ENCODE results near the gene CALHM3.

The CALHM3 gene

DNA sequence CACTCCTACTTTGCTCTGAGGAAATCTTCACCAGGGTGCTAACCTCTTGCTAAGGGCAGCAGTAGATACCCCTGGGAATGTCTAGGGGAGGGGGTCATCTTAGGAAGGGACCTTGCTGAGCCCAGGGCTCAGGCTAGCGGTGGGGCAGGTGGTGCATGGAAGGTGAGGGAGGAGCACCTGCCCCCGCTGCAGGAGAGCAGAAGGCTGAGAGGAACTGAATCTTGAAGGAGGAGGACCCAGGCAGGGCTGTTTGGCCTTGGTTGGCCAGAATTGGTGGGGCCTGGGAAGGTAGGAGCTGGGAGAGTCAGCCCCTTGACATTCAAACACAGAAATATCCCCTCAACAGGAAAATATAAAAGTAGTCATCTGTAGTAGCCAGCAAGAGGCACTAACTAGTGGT lies 7.0 kb downstream of the CALHM3 start:
- no peak for DNase-seq

DNA sequence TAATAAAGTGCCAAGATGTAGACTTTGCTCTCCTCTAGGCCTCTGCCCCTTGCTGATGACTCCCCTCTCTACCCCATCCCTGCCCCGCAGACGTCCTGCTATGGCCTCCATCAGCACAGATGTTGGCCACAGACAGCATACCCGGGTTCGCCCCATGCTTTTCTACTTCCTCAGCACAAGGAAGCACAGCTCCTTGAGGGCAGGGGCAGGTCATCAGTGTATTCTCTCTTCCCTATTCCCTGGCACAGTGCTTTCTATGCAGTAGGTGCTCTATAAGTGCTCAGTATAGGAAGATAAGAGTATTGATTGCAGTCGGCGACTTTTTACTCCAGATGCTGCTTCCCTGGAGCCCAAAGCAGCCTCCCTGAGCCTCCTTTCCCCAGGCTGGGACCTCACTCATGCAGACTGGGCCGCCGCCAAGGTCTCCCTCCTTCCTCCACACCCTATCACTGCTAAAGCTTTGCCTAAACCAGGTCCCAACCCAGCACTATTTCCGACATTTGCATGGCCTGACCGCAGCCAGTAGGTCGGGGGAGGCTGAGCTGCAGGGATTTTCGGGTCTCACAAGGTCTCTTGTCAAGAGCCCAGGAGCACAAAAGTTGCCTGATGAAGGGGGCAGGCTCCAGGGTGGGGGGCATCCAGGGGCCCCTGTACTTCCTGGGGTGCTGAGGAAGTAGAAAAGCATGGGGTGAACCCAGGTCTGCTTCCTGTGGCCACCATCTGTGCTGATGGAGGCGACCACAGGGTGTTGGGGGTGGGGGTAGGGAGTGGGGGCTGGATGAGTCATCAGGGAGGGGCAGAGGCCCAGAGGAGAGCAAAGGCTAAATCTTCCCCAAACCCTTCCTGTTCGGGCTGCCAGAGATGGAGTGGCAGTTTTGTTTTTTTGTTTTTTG lies 8.0 kb downstream of the CALHM3 start:
- no peak for DNase-seq

DNA sequence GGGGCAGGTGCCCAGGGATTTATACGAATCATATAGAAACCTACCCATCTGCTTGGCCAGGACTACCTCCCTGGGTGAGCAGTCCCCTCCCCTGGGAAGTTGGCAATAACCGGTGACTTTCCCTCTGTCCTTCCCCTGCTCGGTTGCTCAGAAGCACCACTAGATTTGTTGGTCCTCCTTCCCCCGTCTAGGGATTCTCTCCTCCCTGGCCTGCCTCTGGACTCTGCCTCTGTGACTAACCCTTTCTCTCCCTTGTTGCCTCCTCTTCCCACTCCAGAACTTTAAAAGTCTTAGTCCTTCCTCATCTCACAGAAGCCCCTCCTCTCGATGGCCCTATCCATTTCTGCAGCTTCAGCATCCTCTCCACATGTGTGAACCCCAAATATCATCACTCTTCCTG lies 9.8 kb downstream of the CALHM3 start:
- DNase-seq = no peak

DNA sequence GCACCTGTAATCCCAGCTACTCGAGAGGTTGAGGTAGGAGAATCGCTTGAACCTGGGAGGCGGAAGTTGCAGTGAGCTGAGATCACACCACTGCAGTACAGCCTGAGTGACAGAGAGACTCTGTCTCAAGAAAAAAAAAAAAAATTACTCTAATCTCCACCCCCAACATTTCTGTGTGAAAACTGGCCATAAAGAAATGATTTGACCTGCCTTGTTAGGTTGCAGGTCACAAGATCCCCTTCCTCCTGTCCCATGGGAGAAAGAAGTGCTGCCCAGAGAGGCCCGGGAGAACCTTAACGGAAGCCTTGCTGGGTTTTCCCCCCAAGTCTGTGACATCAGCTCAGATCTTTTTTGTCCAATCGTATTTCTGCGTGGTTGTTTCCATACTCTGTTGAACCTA lies 11.6 kb downstream of the CALHM3 start:
- no peak for DNase-seq

DNA sequence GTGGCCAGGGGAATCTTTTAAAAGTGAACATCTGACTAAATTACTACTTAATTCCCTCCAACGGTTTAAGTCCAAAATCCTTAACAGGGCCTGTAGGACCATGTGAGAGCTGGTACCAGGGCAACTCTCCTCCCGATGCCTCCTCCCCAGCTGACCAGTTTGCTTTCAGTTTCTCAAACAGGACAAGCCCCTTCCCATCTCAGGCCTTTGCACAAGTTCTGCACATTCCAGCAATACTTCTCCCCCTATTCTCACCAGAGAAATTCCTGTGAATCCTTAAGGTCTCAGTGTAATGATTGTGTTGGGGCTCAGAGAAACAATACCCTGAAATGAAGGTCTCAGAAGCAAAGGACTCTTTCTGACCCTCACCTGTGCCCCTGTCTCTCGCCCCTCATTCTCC lies 12.3 kb downstream of the CALHM3 start:
- no peak for DNase-seq

DNA sequence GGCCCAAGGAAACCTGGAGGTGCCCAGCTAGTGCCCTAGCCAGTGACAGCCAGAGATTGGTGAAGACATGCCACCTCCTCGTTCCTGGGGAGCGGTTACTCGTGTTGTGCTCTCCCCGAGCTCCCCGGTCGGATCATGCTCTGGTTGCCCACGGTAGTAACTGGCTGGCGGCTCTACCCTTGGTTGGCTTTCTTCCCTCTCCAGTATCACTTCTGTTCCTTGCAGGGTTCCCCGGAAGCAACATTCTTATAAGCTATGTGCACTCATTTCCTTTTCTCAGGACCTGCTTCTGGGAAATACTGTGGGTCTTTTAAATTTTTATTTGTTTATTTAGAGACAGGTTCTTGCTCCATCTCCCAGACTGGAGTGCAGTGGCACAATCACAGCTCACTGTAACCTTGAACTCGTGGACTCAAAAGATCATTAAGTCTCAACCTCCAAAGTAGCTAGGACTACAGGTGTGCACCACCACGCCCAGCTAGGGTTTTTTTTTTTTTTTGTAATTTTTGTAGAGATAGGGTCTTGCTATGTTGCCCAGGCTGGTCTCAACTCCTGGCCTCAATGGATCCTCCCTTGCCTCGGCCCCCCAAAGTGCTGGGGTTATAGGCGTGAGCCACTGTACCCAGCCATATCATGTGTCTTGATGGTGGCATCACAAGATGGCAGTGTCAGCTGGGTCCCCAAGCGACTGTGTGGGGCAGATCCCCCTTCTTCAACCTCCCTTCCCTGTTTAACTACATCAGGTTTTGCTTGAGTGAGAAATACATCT lies 13.4 kb downstream of the CALHM3 start:
- DNase-seq = no peak

DNA sequence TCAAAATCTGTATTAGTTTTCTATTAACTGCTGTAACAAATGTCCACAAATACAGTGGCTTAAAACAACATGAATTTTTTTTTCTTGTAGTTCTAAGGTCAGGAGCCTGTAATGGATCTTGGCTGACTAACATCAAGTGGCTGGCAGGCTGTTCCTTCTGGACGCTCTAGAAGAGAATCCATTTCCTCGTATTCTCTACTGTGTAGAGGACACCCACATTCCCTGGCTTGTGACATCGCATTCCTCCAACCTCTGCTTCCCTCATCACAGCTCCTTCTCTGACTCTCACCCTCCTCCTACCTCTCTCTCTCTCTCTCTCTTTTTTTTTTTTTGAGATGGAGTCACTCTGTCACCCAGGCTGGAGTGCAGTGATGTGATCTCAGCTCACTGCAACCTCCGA lies 15.5 kb downstream of the CALHM3 start:
- no peak for DNase-seq

DNA sequence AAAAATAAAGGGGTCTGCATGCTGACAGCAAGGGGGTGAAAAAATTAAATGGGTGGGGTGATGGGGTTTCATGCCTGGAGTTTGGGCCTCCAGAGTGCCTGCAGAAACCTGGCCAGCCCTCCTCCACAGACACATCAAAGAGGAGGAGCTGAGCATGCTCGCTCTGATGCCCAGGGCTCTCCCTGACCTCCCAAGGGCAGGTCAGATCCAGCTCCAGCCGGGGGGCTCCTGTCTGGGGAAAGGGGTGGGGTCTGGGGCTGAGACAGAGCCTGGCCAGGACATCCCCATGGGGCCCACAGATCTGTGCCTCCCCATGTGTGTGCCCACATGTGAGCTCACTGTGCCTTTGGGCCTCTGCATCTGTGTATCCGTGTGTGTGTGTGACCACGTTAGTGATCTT lies 19.4 kb downstream of the CALHM3 start:
- DNase-seq = no peak

DNA sequence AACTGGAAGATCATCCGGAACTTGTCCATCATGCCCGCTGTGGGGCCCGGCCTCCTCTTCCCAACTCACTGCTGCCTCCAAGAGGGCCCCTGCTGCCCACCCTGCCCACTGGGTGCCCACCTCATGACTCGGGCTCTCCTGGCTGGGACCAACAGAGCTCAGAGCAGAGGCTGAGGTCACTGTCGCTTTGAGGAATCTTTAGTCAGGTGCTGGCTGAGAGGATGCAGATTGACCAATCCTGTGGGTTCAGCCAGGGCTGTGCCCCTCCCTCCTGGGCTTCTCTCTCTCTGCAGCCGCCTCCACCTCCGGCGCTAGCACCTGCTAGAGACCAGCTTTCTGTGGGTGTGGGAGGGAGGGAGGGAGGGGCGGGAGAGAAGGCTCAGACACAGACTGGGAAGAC lies 20.3 kb downstream of the CALHM3 start, which contains the start of gene CALHM1:
TSS of gene CALHM1 (minus strand) at position 181 of the 400 bp plus-strand sequence. CDS start at position 32, 149 bp downstream.
- DNase-seq = no peak

DNA sequence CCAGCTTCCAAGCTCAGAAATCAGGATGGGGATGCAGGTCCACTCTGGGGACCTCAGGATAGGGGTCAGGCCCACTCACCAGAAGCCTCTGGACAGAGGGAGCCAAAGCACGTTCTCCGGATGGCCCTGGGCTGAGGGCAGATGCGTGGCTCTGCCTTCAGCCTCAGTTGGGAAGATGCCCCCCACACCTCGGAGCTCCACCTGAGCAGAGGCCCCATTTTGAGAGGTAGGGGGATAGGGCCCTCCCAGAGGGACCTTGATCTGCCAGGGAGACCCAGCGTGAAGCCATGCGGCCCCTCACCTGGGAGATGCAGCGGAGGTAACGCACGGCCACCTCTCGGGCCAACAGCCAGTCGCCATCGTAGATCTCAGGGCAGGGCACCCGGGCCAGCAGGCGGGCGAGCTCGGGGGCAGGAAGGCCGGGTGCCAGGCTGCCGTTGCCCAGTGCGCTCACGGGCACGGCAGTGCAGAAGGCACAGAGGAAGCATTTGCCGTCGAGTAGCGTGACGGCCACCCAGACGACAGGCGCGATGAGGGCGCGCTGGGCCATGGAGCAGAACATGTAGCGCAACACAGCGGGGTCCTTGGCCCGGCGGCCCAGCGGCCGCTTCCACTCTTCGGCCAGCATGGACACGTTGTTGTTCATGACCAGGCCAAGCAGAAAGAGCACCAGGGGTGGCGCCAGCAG lies 21.0 kb downstream of the CALHM3 start:
- DNase-seq = no peak

DNA sequence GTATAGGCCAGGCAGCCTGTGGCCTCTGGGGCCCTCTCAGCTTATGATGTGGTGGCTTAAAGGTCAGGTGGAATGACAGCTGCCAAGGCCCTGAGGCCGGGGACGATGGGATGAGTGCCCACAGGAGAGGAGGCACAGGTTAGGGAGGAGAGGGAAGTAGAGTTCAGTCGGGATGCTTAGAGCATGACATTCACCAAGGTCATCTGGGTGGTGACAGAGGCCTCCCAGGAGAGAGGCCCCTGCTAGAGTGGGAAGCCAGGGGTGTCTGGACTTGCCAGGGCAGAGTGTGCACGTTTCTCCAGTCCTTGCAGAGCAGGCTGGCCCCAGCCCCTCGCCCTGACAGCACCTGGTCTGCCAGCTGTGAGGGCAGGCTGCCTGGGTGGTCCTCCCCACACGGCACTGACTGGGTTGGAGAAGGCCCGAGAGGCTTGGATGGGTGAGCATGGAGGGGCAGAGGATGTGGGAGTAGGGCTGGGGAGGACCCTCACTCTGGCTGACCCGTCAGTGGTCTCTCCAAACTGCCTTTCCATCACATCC lies 21.8 kb downstream of the CALHM3 start:
- no peak for DNase-seq

DNA sequence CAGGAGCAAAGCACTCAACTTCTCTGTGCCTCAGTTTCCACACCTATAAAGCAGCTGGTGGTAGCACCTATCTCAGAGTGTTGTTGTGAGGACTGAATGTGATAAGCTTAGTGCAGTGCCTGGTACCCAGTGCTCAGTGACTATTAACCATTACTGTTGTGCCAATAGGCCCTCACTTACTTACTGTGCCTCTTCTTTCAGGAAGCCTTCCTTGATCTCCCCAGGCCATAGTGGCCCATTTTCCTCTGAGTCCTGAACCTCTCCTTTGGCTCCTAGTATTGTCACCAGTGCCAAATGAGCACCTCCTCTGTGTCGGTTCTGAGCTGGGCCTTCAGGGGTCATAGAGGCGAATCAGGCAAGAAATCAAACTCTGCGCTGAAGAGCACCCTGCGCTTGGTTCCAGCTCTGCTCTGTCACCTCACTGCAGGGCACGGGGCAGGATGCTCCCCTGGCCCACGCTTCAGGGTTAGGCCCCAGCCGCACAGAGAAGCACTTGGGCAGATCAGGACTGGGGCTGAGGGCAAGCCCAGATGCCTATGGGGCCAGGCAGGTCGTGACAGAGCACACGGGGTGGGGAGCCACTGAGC lies 22.9 kb downstream of the CALHM3 start:
- DNase-seq = no peak

DNA sequence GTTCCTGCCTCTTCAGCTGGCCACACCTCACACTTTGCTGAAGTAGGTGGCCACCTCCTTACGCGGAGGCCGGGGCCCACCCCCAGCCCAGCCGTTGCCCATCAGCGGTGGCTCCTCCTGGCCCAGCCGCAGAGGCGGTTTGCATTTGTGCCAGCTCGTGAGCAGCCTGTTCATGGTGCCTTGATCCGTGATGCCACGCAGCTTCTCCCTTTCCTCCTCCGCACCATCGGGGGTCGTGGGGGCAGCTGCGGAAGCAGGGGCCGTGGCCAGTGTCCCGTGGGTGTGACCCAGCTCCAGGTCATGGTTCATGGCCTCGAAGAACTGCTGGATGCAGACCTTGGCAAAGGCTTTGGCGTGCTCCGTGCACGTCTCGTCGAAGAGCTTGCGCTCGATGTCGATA lies 23.8 kb downstream of the CALHM3 start:
- DNase-seq = no peak

DNA sequence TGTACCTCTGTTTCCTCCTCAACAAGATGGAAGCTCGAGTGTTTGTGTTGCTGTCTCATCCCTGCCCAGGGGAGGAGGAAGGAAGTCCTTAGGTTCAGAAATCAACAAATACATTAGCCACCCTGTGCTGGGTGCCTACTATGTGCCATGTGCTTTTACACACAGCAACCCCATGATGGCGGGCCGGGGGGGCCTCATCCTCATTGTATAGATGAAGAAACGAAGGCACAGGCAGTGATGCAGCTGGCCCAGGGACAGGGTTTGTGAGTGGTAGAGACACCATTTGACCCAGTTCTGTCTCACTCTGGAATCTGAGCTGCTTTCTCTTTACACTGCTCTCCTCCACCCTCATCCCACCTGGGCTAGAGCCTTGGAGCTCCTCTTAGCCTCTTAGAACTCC lies 25.0 kb downstream of the CALHM3 start:
- no peak for DNase-seq

DNA sequence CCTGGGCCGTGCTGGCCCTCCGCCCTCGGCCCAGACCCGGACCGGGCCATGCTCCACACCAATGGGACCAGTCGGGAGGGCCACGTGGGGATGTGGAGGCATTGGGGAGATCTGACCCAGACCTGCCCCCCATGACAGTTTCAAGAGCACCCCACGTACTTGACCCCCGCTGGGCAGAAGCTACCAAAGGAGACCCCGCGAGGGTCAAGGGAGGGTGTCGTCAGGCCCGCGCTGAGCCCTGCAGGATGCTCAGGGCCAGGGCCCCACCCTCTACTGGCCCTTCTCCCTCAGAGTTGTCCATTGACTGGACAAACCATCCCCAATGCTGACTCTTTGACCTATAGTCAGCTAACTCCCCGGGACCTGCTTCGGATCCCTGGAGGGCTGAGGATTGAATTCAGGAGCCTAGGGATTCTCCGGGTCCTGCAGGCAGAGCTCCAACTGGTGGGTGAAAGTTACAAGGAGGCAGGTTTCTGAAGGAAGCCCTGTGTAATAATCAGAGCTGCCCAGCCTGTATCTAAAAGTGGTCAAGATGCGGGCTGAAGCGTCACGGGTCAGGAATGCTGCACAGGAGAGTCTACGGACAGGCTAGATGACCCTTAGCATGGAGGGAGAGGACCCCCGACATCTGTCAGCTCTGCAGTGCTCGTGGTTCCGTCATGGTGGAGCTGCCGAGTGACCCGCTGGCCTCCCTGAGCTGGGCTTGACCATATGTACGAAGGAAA lies 26.4 kb downstream of the CALHM3 start:
- DNase-seq = no peak

DNA sequence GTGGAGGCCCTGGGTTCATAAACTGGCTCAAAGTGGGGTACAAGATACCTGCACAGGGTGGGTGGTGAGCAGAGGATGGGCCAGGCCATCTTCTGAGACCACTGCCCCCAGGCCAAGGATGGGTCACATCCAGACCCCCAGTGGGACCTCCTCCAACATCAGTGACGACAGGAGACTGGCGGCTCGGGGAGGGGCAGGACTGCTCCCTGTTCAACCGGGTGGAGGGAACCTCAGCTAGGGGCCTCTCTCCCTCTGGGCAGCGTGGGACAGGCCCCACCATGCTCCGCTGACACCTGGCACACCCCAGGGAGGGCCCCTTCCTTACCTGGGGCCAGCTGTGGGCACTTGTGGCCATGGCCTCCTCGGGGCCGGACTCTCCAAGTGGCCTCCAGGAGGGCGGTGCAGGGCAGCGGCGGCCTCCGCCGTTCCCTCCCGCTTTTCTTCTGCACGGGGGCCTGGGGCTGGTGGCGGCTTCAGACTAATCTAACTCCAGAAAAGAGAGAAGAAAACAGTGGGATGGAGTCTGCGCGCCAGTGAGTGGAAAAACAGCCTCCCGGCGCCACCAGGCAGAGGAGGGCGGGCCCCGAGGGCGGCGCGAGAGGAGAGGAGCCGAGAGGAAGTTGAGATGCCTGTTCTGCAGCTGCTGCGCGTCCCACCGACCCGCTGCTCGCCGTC lies 27.1 kb downstream of the CALHM3 start, which contains the start of gene CALHM2:
TSS of gene CALHM2 (minus strand) at position 540 of the 675 bp plus-strand sequence. CDS start 2,429 bp downstream, outside the sequence.
- no peak for DNase-seq

DNA sequence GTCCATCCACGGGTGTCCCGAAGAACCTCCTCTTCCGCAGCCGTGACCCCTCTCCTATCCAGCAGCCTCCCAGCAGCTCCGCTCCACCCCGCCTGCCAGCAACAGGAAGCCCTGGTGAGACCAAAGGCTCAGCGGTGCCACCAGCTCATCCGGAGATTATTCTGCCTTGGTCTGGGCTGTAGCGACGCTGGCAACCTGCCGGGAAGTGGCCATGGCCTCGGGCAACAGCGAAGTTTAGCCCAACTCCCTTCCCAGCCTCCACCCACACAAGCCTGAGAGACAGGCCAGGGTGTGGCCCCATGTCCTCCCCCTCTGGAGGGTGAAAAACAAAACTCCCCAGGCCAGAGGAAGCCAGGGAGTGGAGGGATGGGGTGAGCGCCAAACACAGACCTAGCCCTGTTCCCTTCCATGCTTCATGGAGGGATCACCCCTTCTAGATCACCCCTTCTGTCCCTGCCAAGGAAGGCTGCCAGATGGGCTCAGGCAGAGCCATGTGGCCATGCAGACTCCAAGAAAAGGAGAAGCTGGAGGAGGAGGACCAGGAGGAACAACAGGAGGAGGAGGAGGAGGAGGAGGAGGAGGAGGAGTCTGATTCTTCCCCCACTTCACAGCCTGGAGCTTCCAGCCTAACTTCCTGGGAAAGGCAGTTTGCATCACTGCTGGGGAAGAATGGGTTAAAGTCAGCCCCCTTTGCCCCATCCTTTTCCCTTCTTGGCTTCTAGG lies 27.8 kb downstream of the CALHM3 start:
- DNase-seq = no peak

DNA sequence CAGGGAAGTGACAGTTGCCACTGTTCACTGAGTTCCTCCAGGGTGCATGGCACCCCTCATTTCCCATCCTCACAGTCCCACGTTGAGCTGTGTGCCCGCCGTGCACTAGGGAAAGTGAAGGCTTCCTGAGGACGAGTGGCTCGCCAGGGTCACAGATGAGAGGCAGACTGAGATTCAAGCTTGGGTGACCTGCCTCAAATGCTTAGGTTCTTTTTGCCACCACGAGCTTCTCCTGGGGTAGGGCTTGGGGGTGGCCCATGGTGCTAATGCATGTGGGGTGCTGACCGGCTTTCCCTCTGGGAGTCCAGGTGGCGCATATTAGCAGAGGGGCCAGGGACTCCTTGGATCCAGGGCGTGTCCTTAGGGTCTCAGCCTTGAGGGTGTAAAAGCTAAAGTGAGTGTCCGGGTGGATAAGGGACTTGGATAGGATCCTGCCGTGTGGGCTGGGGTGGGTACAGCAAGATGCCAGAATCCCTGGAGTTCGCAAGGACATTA lies 28.8 kb downstream of the CALHM3 start:
- no peak for DNase-seq

DNA sequence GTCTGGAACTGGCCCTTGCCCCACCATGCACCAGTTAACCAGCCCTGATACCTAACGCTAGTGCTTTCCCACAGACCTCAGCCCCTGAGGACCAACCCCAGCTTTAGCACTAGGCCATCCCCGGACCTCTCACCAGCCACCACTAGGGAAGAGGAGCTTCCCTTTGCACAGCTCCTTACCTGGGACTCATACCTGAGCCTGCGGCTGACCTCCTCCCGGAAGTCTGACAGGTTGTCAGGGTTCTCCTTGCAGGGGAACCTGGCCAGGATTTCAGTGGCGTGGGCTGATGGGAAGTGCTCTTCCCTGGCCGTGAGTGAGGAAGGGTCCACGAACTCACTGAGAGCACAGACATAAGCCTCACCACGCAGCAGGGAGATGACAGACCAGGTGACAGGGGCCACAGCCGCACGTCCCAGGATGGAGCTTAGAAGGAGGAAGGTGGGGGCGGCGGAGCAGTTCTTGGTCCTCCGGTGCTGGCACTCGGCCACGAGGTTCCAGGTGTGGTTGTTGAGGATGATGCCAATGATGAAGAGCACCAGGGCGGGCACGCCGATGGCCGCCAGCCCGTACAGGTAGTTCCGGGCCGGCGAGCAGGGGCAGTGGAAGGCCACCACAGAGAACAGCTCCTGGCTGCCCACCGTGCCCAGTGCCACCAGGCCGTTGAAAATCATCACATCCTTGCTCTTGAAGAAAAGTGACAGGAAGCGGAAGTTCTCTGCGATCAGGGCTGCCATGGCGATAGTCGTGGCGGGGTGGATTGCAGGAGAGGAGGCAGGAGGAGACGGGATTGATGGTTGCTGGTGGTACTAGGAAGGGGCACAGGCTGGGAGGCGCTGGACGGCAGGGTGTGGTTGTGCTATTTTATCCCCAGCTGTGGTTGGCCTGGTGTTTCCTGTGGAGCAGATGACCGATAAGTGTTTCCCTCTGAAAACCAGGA lies 29.6 kb downstream of the CALHM3 start:
- no peak for DNase-seq
